Mammary epithelial cell (primary cell): Measurements from ENCODE around the gene MGST1.

Experiments
- EZH2 ChIP-seq: IDR thresholded peaks from 2 replicates; pipeline ENCODE4 v1.6.1; 2012; ENCODE audit warnings: low read length, inconsistent platforms, borderline replicate concordance
- TF ChIP-seq, protein P1 (sequence below), 2 donors: IDR thresholded peaks in 1 of 2; conservative IDR thresholded peaks in 1 of 2; 2 replicates each; pipeline ENCODE4 v1.5.1; 2011 to 2012; ENCODE audit warnings: inconsistent platforms in 2 of 2, low read length in 2 of 2, mild to moderate bottlenecking in 2 of 2, control low read depth in 1 of 2, low read depth in 1 of 2; ENCODE audit not compliant: insufficient read depth in 1 of 2; ENCODE audit errors: extremely low read depth in 1 of 2

DNA sequence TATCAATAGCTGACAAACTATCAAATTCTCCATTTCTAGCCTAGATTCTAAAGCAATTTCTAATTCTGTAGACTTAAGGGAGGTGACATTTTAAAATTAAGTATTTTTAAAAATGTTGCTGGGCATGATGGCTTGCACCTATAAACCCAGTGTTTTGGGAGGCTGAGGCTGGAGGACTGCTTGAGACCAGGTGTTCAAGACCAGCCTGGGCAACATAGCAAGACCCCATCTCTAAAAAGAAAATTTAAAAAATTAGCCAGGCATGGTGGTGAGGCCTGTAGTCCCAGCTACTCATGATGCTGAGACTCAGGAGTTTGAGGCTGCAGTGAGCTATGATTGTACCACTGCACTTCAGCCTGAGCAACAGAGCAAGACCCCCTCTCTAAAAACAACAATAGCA lies 15.1 kb downstream of the MGST1 start:
- TF ChIP-seq, protein P1, sequence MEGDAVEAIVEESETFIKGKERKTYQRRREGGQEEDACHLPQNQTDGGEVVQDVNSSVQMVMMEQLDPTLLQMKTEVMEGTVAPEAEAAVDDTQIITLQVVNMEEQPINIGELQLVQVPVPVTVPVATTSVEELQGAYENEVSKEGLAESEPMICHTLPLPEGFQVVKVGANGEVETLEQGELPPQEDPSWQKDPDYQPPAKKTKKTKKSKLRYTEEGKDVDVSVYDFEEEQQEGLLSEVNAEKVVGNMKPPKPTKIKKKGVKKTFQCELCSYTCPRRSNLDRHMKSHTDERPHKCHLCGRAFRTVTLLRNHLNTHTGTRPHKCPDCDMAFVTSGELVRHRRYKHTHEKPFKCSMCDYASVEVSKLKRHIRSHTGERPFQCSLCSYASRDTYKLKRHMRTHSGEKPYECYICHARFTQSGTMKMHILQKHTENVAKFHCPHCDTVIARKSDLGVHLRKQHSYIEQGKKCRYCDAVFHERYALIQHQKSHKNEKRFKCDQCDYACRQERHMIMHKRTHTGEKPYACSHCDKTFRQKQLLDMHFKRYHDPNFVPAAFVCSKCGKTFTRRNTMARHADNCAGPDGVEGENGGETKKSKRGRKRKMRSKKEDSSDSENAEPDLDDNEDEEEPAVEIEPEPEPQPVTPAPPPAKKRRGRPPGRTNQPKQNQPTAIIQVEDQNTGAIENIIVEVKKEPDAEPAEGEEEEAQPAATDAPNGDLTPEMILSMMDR (conservative IDR thresholded peaks at IDR 0.05 in 1 of 2, IDR thresholded peaks at IDR 0.05 in 1 of 2; ENCODE audit: extremely low read depth in 1 of 2, insufficient read depth in 1 of 2, low read depth in 1 of 2, low read length in 2 of 2), result no peak
- no peak for TF ChIP-seq EZH2
